ENCODE measurements around the gene RGS2.

The RGS2 gene

DNA sequence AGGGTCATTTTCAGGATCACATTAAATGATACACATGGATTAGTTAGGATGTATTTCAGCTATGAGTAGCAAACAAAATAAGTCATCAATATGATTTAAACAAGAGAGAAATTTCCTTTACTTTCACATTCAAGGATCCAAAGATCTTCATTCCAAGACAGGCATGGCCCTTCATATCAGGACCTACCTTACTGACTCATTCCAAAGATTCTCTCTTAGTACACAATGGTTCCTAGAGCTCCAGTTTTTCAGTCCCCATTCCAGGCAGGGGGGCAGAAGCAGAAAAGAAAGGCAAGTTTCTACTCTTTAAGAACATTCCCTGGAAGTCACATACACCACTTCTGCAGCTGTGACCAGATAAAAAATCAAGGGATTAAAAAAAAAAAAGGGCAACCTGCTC lies 23.7 kb downstream of the RGS2 start:
- DNase-seq = no peak

DNA sequence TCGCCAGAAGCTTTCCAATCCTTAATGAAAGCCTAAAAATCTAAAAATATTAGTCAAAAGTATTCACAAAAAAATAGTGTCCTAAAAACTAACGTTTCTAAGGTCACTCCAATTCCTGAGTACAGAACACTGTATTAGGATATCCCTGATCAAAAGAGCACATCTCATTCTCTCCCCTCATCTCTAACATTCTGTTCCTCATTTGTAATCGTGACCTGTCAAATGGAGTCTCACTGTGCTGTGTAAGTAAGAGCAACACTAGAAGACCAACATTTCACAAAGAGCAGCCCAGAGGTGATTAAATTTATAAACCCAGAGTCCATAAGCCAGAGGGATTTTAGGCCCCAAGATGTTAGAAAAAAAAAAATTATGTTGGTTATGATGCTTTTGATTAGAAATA lies 26.3 kb downstream of the RGS2 start:
- DNase-seq = no peak

DNA sequence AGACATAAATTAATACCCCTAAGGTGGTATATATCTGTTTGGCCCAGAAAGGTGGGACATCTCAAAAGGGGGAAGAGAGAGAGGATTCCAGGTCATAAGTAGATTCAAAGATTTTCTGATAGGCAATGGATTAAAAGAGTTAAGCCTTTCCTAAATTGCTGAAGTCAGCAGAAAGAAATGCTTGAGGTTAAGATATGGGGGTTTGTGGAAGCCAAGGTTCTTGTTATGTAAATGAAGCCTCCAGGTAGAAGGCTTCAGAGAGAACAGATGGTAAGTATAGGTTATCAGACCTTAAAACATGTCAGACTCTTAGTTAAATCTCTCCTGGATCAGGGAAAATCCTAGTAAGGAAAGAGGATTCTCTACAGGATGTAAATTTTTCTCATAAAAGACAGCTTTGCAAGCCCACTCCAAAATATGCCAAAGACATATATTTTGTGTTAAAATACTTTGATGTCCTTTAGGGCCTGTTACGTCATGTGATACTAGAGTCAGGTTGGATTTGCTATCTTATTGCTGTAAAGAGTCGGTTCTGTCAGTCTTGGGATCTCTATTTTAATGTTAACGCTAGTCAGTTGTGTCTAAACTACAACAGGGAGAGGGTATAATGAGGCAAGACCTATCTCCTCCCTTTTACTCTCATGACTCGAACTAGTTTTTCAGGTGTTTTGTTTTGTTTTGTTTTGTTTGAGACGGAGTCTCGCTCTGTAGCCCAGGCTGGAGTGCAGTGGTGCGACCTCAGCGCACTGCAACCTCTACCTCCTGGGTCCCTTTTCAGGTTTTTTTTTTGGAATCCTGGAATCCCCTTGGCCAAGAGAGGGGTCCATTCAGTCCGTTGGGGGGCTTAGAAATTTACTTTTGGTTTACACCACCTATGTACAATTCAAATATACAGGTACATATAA lies 30.6 kb downstream of the RGS2 start:
- DNase-seq = no peak

DNA sequence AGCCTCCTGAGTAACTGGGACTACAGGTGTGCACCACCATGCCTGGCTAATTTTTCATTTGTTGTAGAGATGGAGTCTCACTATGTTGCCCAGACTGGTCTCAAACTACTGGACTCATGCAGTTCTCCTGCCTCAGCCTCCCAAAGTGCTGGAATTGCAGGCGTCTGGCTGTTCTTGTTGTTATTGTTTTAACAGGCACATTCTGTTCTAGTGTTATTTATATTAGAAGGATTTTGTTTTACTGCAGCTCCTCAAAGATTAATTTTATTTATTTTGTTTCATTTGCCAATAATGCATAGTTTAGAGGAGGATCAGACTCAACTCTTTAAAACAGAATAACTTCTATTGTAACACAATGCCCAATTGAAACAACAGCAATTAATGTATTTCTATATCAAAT lies 35.5 kb downstream of the RGS2 start:
- no peak for DNase-seq

DNA sequence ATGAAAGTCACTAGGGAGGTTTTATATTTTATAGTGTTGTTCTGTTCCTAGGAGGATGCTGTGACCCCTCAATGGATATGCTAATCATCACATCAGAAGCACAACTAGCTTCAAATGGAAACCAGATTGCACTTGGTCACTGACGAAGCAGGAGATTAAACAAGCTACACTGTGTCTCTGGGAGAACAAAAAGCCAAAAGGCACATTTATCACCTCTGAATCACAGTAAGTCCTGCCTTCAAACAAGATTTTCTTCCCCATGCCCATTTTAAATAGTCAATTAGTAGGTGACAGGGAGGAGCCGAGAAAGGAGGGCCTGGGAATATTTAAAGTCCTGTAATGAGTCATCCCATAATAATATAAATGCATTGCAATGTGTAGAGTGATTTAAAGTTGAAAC lies 38.1 kb downstream of the RGS2 start:
- DNase-seq = no peak

DNA sequence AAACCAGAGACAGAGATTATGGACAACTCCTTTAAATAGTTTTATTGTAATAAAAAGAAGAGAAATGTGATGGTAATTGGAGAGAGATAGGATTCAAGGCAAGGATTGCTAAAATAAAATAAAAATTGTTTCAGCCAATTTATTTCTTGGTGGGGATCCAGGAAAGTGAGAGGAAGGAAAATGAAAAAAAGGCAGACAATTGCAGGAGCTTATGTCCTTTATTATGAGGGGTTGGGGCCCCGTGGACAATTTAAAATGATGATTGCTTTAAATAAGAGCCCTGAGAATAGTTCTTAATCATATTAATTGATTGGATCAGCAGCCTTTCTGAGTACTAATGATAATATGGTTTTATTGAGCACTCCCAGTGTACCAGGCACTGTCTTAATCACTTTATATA lies 40.2 kb downstream of the RGS2 start:
- DNase-seq = no peak

DNA sequence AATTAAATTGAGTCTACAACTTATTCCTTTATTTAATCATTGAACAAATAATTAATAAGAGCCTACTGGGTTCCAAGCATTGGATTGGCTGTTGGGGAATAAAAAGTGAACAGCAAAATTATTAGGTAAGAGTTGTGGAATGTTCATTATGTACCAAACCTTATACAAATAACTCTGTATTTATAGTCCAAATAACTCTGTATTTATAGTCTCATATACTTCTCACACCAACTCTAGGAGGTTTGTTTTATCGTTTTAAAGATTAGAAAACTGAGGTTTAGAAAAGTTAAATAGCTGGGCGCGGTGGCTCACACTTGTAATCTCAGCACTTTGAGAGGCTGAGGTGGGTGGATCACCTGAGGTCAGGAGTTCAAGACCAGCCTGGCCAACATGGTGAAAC lies 40.6 kb downstream of the RGS2 start:
- no peak for DNase-seq

DNA sequence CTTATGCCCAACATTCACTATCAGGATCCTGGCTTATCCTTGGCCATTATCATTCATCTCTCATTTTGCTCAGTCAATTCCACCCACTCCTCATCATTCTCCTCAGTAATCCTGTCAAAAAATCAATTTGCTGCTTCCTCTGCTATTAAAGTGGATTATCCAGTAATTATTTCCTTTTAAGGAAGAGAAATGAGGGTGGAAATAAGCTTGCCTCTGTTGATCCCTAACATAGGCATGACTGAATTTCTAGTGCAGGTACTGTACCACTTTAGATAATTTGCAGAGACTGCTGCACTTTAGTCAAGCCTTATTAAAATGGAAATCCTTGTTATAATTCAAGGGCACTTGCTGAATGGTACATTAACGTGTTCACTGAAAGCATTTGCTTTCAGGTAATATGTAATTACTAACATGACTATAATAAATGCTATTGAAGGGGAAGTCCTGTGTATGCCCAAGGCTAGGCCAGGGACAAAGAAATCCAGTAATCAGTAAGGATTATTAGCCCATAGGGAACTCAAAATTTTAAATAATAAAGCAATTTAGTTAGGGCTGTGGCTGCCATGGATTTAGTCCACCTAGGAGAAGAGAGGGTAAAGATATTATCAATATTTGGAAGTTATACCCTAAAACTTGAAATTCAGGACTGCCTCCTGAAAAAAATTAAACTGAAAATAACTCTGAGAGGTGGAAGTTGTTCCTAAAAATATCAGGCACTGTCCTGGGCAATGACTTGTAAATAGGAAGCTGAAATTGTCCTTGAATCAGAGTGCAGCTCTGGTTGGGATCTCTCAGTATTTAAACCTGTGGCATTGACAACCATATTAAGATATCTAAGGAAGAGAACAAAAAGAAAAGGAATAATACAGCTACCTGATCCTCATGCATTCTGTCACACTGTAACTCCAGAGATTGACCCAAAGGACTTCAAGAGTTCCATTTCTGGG lies 43.4 kb downstream of the RGS2 start:
- DNase-seq = no peak

DNA sequence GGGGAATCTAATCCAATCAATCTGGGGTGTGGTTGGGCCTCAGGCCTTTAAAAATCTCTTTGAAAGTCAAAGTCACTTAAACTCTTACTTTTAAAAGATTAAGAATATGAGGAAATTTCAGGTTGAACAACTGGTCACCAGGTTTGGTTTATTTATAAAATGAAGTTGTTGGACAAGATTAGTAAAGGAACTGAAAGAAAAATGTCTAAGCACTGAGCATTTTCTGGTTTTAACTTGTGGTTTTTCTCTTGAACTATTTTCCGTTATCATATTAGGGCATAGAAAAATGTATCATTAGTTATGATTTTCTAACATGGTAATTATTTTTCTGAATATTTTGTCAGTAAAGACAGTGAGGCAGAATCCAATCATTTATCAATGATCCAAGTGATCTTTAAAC lies 49.6 kb downstream of the RGS2 start:
- no peak for DNase-seq

DNA sequence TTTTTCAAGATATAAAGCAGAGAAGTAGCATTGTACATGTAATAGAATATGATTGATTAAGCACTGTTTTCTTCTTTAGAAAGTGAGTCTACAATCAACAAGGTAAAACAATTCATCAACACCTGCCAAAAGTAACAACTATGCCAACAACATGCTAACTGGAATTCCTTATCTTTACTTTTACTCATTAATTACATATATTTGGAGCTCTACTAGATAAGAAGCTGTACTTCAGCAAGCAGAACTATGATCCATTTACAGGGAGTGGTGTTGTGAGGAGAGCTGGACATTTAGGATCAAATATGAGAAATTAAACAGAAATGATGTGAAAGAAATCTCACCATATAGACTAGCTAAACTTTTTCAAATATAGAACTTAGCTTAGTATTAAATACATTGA lies 51.0 kb downstream of the RGS2 start:
- no peak for DNase-seq

DNA sequence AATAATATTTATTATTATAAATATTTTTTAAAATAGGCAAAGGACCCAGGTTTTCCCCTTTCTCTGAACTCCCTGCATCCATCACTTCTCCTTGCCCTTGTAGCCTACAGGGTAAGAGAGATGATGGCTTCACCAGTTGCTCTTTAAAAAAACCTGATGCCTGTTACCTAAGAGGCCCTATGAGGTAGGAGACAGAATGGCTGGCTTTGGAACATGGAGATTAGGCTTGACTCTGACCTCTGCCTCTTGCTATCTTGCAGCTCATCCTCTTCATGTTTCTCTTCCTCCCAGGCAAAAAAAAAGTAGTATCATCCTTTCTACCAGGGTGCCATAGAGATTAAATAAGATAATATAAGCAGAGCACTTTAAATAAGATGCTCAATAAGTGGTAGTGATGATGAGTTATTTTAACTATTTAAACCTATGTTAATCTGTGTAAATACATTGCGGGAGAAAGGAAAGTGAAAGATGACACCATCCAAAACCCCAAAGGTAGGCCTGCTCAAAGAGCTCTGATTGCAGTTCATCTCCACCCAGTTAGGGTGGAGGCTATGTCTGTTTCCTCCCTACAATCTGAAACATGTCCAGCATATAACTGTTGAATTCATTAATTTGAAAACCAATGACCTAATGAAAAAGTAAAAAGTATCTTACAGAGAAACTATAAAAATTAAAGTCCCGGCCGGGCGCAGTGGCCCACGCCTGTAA lies 51.8 kb downstream of the RGS2 start:
- no peak for DNase-seq

DNA sequence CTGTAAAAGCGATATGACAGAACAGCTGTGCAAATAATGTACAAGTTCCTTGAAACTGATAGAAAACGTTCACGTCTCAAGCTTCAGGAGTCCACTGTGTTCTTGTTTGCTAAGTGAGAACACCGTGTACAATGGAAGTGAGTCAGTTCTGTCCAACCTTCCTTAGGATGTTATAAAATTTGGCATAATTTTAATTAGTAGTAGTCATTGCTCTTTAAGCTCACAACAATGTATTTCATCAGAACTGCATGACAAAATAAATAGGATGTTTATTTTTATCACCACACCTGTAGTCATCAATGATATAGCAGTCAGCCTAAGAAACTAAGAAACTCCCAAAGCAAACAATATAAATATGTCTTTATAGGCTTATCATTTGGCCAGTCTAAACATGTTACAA lies 53.0 kb downstream of the RGS2 start:
- no peak for DNase-seq

All from left hindlimb (tissue), 1 donor.